ENCODE results near the gene ZBED2. TPM values are rescaled to one million over a fixed set of nuclear protein-coding genes. Genes with fewer than 3 reads are reported as not detected.

The ZBED2 gene
- total and polyA plus RNA-seq, 2 donors (not counting 3 experiments of a cell fraction or from before 2014, with no cell fraction given) = not detected

GRCh38 chr3:111604119-111604518, 9.0 kb upstream of the ZBED2 start:
- Histone ChIP-seq H3K79me2 (ENCODE audit: control insufficient read depth, insufficient read depth, low read length) (no peaks in the 10 kb centered on the region), H2AFZ (ENCODE audit: low read depth, low read length) (no peak overlapping the region), H3K36me3 (ENCODE audit: control insufficient read depth in 2 of 2, extremely low read depth in 1 of 2, insufficient read depth in 2 of 2, low read length in 2 of 2) (no peaks in the 10 kb centered on the region), H3K4me1 (ENCODE audit: control insufficient read depth, extremely low read depth, insufficient read depth, low read length) (no peaks in the 10 kb centered on the region), H3K4me2 (ENCODE audit: insufficient read depth, low read length) (no peak overlapping the region), H4K20me1 (replicated peaks; ENCODE audit: control insufficient read depth, extremely low read depth, insufficient read depth, low read length) (no peaks in the 10 kb centered on the region), H3K4me3 (replicated peaks in 1 of 3; ENCODE audit: insufficient read depth in 1 of 3, low read depth in 1 of 3, low read length in 3 of 3) (no peak overlapping the region), H3K9me1 (replicated peaks; ENCODE audit: control insufficient read depth, extremely low read depth, insufficient read depth, low read length) (no peaks in the 10 kb centered on the region), H3K27me3 (ENCODE audit: control insufficient read depth in 2 of 2, insufficient read depth in 2 of 2, low read length in 2 of 2) (peaks cover 4 to 5% of the 10 kb centered on the region in 2 experiments), H3K9ac (replicated peaks; ENCODE audit: extremely low read depth, insufficient read depth, low read length) (no peak overlapping the region), H3K9me3 (replicated peaks; ENCODE audit: control insufficient read depth, insufficient read depth, low read length) (no peaks in the 10 kb centered on the region), H3K27ac (ENCODE audit: insufficient read depth, low read depth, low read length) (no peak overlapping the region)
- dilution Hi-C loops (cut with MboI; ENCODE audit: extremely low pct_ligation_motif_present, low sequenced_read_pairs) (no loop called here), intact Hi-C loops (cut with micrococcal nuclease) (no loop called here)
- ChIA-PET CTCF (interaction anchor here (1.0 to 2.0 kb wide), 2 partner anchors 10 to 36 kb away, joined by 3 to 4 read pairs; no protein-coding TSS in a partner anchor), POLR2A (no interaction called here)
- BruUV-seq (replicated peaks) = no TSS peak
- DNase-seq (ENCODE audit: low read depth, low spot score) (no peak), FAIRE-seq (no peak)
- TF ChIP-seq POLR2A (IDR thresholded peaks at IDR 0.05; ENCODE audit: low read depth, low read length) (no peak), EZH2 (IDR thresholded peaks at IDR 0.05; ENCODE audit: borderline replicate concordance, low read depth, low read length, severe bottlenecking) (no peak), JUN (IDR thresholded peaks at IDR 0.05; ENCODE audit: borderline replicate concordance, insufficient read depth, insufficient read length, low read depth) (no peak)

DNA sequence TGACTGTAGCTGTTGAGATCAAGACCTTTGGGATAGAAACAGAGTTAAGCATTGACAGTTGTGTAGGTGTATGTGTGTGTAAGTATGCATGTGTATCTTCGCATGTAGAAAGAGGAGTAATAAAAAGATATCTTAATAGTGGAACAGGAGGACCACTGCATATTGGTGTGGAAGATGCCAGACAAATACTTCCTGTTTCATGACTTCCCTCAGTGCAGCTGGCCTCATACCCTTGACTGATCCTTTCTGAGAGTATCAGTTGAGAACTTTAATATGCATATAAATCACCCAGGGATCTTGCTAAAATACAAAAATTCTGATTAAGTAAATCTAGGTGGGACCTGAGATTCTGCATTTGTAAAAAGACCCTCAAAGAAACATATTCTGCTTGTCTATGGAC, 8.5 kb upstream of the ZBED2 start:
- Histone ChIP-seq H3K79me2 (ENCODE audit: control insufficient read depth, insufficient read depth, low read length) (no peaks in the 10 kb centered on the region), H3K27ac (ENCODE audit: insufficient read depth, low read depth, low read length) (no peak overlapping the region), H3K36me3 (ENCODE audit: control insufficient read depth in 2 of 2, extremely low read depth in 1 of 2, insufficient read depth in 2 of 2, low read length in 2 of 2) (no peaks in the 10 kb centered on the region), H3K9me1 (replicated peaks; ENCODE audit: control insufficient read depth, extremely low read depth, insufficient read depth, low read length) (no peaks in the 10 kb centered on the region), H3K4me1 (ENCODE audit: control insufficient read depth, extremely low read depth, insufficient read depth, low read length) (no peaks in the 10 kb centered on the region), H3K9ac (replicated peaks; ENCODE audit: extremely low read depth, insufficient read depth, low read length) (no peak overlapping the region), H4K20me1 (replicated peaks; ENCODE audit: control insufficient read depth, extremely low read depth, insufficient read depth, low read length) (no peaks in the 10 kb centered on the region), H3K4me2 (ENCODE audit: insufficient read depth, low read length) (no peak overlapping the region), H3K27me3 (ENCODE audit: control insufficient read depth in 2 of 2, insufficient read depth in 2 of 2, low read length in 2 of 2) (peaks cover 4 to 5% of the 10 kb centered on the region in 2 experiments), H3K4me3 (replicated peaks in 1 of 3; ENCODE audit: insufficient read depth in 1 of 3, low read depth in 1 of 3, low read length in 3 of 3) (no peak overlapping the region), H3K9me3 (replicated peaks; ENCODE audit: control insufficient read depth, insufficient read depth, low read length) (no peaks in the 10 kb centered on the region), H2AFZ (ENCODE audit: low read depth, low read length) (no peak overlapping the region)
- POLR2A ChIA-PET = no interaction called here
- FAIRE-seq = no peak
- BruUV-seq (replicated peaks) = no TSS peak
- DNase-seq (ENCODE audit: low read depth, low spot score) = no peak
- dilution Hi-C loops (cut with MboI; ENCODE audit: extremely low pct_ligation_motif_present, low sequenced_read_pairs) (no loop called here), intact Hi-C loops (cut with micrococcal nuclease) (no loop called here)
- TF ChIP-seq, protein P1, sequence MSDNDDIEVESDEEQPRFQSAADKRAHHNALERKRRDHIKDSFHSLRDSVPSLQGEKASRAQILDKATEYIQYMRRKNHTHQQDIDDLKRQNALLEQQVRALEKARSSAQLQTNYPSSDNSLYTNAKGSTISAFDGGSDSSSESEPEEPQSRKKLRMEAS (IDR thresholded peaks at IDR 0.05; ENCODE audit: insufficient read depth, insufficient read length) = no peak
- TF ChIP-seq CTCF (IDR thresholded peaks at IDR 0.05; ENCODE audit: extremely low read depth in 1 of 2, insufficient read depth in 1 of 2, low read depth in 1 of 2, low read length in 2 of 2) (no peak), MYC (IDR thresholded peaks at IDR 0.05; ENCODE audit: low read depth, low read length) (no peak), FOS (IDR thresholded peaks at IDR 0.05; ENCODE audit: borderline replicate concordance, insufficient read depth, low read length) (no peak), POLR2AphosphoS5 (IDR thresholded peaks at IDR 0.05; ENCODE audit: insufficient read depth, low read depth, low read length) (no peak), EZH2 (IDR thresholded peaks at IDR 0.05; ENCODE audit: borderline replicate concordance, low read depth, low read length, severe bottlenecking) (no peak), GATA2 (IDR thresholded peaks at IDR 0.05; ENCODE audit: insufficient read depth, insufficient read length, low read depth, low read length) (no peak)
- CTCF ChIA-PET = interaction anchor here (1.0 to 2.0 kb wide), 2 partner anchors 10 to 37 kb away, joined by 3 to 4 read pairs; no protein-coding TSS in a partner anchor

All from endothelial cell of umbilical vein (primary cell).